ENCODE results near the gene PSD4. TPM values are rescaled to one million over a fixed set of nuclear protein-coding genes. Genes with fewer than 3 reads are reported as not detected.

The PSD4 gene
- total RNA-seq, 1 donor from 2014 or later: 1.3 TPM

DNA sequence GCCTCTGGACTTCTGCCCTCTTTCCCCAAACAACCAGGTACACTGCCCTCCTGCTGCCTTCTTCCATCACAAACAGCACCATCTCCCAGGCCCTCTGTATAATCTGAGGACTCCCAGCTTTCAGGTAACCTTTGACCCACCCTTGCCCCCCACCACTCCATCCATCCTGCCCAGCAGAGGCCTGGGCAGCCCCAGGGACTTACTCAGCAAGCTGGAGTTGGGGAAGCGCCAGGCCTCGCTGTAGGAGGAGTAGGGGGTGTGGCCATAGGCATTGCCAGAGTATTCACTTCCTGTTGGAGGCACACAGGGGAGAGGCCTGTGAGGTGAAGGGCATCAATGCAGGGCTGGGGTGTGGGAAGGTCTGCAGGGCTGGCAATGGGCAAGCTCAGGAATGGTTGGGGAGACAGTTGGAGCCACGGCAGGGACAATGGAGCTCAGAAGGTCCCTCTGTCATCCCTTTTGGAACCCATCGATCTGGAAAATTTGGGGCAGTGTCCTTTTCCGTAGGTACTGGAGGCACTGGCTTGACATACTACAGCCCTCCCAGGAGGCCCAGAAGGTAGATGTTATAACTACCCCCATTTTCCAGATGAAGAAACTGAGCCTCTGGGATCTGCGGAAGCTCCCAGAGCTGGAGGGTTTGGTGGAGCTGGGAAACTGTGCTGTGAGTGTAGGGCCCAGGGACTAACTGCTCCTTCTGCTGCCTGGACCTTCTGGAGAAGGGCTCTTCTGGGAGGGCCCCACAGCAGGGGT is 46.3 kb downstream of the PSD4 start:
- DNase-seq (ENCODE audit: extremely low read depth, low read depth, low spot score): no peak

DNA sequence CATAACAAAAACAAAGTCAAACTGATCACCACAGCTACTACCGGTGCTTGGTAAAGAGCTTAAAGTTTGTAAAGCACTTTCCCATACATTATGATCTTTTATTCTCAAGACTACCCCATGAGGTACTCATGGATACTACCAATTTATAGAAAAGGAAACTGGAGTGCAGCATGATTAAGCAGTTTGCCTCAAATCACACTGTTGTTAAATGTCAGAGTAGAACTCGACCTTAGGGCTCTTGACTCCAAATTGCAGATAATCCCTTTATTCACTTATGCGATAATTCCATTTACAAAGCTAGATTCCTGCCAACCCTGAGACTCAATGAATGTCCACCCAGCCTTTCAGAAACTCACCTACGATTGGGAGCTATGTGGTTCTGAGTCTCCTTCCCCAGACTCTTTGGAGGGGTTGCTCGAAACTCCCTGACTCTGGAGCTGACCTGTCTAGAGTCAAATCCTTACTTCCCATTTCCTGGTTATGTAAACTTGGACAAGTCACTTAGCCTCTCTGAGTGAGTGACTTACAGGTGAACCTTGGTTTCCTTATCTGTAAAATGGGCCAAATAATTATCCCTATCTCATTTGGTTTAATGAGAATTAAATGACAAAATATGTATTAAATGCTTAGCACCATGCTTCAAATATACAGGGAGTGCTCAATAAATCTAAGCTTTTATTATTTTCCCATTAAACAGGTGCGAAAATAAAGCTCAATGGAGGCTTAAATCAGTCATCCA is 47.4 kb downstream of the PSD4 start:
- DNase-seq (ENCODE audit: extremely low read depth, low read depth, low spot score): no peak

DNA sequence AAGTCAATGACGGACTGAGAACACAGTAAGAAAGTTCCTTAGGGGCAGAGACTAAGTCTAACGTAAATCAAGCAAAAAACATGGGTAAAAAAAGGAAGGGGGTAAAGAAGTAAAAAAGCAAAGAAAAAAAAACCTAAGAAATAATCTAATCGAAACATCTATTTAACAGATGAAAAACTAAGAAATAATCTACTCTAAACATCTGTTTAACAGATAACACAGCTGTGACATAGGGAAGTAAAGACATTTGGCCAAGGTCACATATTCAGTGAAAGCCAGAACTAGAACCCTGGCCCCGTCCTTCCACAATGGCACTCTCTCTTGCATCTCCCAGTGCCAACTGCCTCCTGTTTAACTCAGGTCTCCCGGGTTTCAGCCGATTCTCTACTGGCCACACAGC is 48.1 kb downstream of the PSD4 start:
- DNase-seq (ENCODE audit: extremely low read depth, low read depth, low spot score): no peak

DNA sequence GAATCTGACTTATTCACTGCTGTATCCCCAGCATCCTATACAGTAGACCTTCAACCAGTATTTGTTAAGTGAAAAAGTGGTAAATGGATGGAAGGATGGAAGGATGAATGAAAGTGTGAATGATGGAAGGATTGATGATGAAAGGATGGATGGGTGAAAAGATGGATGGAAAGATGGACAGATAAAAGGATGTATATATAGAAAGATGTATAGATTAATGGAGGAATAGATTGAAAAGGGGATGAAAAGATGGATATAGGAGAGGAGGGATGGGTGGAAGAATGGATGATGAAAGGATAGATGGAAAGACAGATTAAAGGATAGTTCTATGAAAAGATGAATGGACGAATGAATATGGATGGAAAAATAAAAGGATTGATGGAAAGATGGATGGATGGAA is 50.0 kb downstream of the PSD4 start:
- no peak for DNase-seq (ENCODE audit: extremely low read depth, low read depth, low spot score)

DNA sequence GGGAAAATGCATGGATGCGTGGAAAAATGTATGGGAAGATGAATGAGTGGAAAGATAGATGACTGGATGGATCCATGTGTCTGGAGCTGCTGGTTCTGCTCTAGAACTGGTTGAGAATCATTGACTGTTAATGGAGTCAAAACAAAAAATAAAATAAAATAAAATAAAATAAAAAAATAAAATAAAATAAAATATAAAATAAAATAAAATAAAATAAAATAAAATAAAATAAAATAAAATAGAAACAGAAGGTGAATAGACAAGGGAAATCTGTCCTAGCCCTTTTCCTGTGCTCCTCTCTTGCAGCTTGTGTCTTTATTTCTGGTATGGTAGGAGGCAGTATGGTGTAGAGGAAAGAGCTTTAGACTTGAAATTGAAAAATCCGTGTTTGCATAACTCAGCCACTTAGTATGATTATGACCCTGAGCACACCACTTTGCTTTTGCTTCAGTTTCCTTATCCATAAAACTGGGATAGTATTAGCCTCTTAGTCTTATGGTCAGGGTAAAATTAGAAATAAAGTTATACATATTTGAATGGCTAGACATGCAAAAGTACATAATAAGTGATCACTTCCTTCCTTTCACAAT is 51.0 kb downstream of the PSD4 start:
- DNase-seq (ENCODE audit: extremely low read depth, low read depth, low spot score): no peak

DNA sequence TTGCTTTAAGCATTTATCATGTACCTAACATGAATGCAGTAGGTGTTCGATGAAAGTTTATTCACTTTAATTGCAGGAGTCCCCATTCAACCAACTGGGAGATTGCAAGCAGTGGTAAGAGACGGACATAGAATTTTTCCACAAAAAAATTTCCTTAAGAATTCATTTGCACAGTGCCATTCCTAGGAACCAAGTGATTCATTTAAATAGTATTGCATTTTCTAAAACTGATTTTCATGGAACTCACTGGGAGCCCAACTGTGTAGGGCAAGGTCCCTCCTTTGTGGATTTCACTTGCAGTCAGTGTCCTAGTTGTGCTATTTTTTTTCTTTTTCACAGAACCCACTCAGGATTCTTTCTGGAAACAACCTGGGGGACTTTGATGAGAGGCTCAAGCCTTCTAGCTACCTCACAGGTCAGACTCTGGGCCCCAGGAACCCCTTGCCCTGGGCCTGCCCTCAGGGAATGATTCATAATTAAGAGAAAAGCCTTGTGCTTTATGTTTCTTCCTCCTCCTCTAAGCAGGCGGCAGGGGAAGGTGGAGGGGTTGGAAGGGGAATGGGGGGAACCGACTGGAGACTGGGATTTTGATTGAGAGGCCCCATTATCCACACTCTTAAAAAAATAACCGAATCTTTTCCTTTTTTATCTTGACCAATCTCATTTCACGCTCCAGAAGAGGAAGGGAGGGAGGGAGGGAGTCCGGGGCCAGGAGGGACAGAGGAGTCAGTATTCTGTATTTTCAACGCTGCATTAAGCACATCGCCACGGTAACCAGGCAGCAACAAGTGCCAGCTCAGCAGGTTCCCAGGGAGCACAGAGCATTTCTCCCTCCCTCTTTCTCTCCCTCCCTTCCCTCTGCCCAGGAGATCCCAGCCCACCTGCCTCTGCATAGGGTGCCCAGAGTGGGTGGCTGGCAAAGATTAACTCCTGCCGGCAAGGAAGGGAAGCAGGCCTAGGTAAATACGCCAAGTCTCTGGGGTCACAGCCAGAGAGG is 51.8 kb downstream of the PSD4 start:
- DNase-seq (ENCODE audit: extremely low read depth, low read depth, low spot score): no peak

DNA sequence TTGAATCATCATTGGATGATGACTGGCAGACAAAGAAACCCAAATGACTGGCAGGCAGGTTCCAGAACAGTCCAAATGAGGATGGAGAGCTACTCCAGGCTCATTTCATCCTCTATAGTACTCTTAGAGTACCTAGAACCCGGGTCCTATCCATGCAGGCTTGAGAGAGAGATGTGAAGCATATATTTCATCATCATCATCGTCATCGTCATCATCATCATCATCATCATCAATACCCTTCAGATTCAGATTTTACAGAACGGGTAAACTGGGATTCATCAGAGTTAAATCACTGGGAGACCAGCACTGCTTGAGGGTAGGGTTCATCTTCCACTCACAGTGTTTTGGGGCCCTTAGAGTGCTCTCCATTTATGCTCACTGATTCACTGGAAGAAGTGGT is 52.7 kb downstream of the PSD4 start:
- no peak for DNase-seq (ENCODE audit: extremely low read depth, low read depth, low spot score)

DNA sequence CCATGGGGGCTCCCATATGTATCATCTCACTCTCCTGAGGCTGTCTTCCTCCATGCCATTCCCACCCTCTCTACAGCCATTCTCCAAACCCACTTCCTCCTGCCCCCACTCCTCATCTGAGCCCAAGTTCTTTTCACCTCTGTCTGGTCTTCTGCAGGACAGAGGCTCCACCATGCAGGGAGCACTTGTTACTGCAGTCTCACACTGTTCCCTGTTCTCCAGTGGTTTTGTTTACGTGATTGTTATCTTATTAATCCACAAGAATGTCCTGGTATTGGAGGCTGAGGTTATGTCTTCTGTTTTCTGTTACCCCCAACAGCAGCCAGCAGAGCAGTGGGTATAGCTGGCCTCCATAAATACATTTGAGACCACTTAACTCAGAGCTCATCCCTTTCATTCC is 53.5 kb downstream of the PSD4 start:
- DNase-seq (ENCODE audit: extremely low read depth, low read depth, low spot score): no peak

DNA sequence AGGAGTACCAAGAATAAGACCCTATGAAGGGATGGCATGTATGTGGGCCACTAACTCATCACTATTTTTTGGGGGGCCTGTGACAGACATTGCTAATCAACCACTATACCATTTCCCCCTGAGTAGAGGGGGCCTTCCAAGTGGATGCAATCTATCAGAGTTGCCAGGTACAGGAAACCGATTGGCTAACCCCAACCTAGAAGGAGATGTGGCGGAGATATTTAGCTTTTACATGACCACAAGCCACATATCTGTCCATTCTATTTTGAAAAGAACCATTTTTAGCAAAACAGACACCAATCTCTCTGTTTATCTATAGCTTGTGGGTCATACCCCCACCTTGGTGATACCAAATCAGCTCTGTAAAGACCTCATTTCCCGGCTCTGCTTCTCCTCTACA is 53.9 kb downstream of the PSD4 start:
- DNase-seq (ENCODE audit: extremely low read depth, low read depth, low spot score): no peak

DNA sequence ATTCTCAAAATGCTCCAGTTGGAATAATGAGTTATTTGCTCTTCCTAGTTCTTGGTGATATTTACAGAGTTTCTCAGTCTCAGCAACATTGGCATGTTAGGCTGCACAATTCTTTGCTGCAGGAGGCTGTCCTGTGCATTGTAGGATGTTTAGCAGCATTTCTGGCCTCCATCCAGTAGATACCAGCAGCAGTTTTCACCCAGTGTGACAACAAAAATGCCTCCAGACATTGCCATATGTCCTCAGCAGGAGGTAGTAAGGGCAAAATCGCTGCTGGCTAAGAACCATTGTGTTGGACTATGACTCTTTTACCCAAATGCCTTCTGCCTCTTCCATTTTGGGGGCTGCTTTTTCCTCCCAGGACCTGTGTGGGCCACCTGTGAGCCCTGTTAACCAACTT is 54.6 kb downstream of the PSD4 start:
- DNase-seq (ENCODE audit: extremely low read depth, low read depth, low spot score): no peak

DNA sequence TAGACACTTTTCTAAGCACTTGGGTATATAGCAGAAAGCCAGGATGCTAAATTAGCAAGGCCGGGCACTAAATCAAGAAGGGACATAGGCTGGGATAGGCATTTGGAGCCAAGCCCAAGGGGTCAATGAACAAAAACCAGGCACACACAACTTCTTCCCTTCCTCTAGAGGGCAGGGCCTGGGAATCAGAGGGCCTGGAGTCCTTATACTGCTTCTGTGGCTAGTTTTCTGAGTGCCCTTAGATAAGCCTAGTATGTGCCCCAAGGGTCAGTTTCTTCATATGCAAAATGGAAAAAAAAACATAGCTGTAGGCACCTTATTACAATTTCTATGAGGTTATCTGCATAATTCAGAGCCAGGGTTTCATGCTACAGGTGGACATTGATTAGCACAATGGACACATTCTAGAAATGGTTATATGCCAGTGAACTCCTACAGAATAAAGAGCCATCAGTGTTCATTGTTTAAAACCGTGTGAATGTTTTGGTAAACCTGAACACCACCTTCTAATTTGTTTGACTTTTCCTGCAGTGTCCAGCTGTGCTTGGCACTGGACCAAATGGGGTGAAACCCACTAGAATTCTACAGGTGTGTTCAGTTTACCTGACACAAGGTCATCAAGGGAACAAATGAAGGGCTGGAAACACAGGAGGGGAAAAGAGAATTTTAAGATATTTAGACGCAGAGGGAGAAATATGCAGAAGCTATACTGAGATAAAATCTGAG is 55.4 kb downstream of the PSD4 start:
- no peak for DNase-seq (ENCODE audit: extremely low read depth, low read depth, low spot score)

DNA sequence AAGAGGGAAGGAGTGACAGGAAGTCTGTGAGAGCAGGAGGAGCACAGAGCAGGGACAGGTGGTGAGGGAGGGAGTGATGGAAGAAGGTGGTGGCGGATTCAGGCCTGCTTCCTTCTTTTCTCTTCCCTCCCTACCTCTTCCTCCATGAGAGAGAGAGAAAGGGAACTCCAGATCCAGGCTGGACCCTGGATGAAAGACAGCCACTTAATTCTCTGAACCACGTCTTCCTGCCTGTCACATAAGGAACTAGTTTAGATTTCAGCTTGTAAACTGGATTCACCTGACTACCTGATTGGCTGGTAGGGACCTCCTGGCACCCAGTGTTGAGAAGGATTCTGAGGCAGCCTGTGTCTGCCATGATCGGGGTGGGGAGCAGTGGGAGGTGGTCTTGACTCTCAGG is 56.0 kb downstream of the PSD4 start:
- DNase-seq (ENCODE audit: extremely low read depth, low read depth, low spot score): no peak

DNA sequence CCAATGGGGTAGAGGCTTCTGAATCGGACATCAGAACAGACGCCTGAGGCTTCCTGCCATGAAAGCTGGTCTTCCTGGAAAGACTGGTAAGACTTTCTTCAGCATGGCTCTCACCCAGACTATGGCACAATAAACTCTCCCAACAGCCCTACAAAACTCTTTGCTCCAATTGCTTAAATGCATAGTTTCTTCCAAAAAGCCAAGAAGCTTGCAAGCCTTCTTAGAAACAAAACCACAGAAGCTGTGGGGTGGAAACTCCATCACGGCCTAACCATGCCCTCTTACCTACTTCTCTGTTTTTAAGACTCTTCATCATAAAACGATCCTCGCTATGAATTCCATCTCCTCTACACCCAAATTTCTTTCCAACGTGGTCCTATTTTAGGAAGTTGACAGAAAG is 56.8 kb downstream of the PSD4 start:
- no peak for DNase-seq (ENCODE audit: extremely low read depth, low read depth, low spot score)

DNA sequence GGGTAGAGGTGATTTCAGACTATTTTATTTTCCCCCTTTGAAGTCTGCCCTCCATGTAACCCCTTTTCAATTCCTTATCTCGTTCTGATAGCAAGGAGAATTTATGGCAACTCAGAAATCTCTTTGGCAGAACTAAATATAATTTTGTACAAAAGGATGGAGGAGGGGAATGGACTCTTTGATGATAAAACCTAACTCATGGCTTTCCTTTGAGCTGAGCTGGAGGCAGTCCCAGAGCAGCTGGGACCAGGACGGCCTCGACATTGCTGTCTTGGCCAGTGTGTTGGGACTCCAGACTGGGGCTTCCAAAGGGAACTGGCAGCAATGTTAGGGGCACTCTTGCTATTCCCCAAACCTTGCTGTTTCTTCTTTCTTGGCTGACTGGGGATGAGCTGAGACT is 57.3 kb downstream of the PSD4 start:
- DNase-seq (ENCODE audit: extremely low read depth, low read depth, low spot score): no peak

DNA sequence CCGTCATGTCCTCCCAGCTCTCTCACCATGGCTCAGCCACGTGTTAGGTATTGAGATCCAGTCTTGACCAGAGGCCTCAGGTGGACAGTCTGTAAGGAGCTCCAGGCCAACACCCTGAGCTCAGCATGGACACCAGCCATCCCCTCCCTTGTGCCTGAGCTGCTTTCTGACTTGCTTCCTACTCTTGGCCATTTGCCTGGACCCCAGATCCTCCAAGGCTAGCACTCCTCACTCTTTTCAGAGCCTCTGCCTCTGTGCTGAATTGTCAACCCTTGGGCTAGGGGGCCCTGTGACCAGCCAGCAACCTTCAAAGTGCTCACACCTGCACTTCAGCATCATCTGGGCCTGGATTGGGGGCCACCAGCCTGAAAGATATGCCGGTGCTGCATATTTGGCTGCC is 58.4 kb downstream of the PSD4 start:
- no peak for DNase-seq (ENCODE audit: extremely low read depth, low read depth, low spot score)

DNA sequence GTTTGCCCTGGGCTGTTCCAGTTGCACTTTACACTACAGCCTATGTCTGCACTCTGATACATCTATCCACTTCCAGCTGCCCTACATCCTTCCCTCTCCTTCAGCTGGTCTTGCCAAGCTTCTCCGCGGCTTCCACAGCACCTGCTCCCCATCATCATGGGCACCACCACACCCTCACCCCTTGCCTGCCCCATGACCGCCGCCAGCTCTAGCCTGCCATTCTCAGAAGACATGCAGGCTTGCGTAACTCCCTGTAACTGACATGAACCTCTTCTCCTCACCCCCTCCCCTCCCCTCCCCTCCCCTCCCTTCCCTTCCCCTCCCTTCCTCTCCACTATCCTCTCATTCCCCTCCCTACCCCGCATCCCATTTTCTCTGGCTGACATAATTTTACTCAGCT is 59.0 kb downstream of the PSD4 start:
- no peak for DNase-seq (ENCODE audit: extremely low read depth, low read depth, low spot score)

DNA sequence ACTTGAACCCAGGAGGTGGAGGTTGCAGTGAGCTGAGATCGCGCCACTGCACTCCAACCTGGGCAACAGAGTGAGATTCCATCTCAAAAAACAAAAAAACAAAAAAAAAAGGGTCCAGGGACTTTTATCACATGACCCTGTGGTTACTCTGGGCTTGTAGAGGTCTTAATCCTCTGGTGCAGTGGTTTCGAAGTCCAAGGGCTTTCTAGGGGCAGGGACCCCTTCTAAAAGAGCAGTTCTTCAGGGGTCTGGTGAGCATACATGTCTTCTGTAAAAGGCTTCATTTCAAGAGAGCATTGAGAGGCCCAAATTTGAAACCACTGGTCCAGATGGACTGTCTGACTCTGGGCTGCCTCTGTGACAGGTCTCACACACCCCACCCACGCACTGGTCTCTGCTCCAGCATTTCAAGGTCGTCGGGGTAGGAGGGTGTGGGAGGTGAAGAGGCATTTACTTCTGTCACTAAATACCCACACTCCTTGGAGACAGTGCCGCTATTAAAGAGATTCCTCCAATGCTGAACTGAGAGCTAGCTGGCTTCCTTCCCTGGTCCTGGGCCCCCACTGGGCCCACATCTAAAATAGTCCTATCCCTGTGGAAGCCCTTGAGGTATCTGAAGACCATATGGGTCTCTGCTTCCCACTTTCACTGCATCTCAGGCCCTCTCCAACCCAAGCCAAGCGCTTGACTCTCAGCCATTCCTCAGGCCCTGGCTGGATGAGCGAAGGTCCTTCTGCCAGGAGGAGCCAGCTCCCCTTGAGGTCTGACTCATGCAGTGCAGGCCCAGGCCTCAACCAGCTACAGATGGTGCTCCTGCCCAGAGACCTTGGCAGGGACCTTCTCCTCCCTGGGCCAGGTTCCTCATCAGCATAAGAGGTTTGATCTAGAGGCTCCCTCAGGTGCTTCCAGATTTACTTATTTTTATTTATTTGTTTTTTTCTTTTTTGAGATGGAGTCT is 60.1 kb downstream of the PSD4 start:
- no peak for DNase-seq (ENCODE audit: extremely low read depth, low read depth, low spot score)

DNA sequence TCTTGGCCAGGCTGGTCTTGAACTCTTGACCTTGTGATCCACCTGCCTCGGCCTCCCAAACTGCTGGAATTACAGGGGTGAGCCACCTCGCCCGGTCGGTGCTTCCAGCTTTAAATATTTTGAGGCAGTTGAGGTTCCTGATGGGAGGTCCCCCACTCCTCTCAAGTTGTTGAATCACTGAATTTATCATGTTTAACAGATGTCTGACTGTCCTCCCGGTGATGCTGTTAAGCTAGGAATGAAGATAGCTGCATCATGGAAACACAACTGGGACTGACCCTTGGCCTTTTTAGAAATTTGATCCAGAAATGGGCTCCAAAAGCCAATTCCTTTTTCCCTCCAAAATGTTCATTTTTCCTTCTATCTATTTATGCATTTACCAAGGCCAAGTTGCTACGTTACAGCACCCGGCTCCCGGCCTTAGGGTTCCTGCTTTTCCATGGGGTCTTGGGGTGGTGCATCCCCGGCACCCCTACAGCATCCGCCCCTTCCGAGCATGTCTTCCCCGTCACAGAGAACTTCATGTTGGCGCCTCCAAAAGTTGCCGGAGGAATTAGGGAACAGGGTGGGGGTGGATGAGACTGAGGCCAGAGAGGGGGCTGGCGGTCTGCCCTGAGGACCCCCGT is 61.1 kb downstream of the PSD4 start:
- DNase-seq (ENCODE audit: extremely low read depth, low read depth, low spot score): no peak
